ENCODE results near the gene COL26A1. TPM values are rescaled to one million over a fixed set of nuclear protein-coding genes. Genes with fewer than 3 reads are reported as not detected.

Gene COL26A1
- total and polyA plus RNA-seq, 2 of the 4 experiments (the other 2 are of a cell fraction): not detected

GRCh38 chr7:101522021-101522420 lies 159.3 kb downstream of the COL26A1 start:
- no peak overlapping the region for H2AK9ac ChIP-seq (replicated peaks; ENCODE audit: low read depth, low read length, poor library complexity)
- no peaks in the 10 kb centered on the region for H4K20me1 ChIP-seq (ENCODE audit: insufficient read depth, low read length)
- H2BK120ac ChIP-seq (ENCODE audit: low read depth, low read length): no peak overlapping the region
- H3K79me1 ChIP-seq (ENCODE audit: low read depth in 1 of 2, low read length in 2 of 2): no peaks in the 10 kb centered on the region
- no peak overlapping the region for H3K56ac ChIP-seq (ENCODE audit: extremely low read depth, insufficient read depth, low read length)
- no peak overlapping the region for H4K8ac ChIP-seq (ENCODE audit: low read depth in 2 of 2, low read length in 2 of 2)
- H3K9me1 ChIP-seq (ENCODE audit: insufficient read depth, low read length): peaks cover 18% of the 10 kb centered on the region
- POLR2A ChIA-PET (ENCODE audit: unreplicated experiment): no interaction called here
- no TSS peak for BruUV-seq (replicated peaks)
- no peak overlapping the region for H4K5ac ChIP-seq (ENCODE audit: low read depth, low read length)
- no peak for TF ChIP-seq MAZ (IDR thresholded peaks at IDR 0.05; ENCODE audit: borderline replicate concordance, low read depth, low read length)
- TF ChIP-seq MAFK (IDR thresholded peaks at IDR 0.05; ENCODE audit: low read depth, low read length): no peak
- no peak for TF ChIP-seq FOS (IDR thresholded peaks at IDR 0.05; ENCODE audit: low read depth, low read length)
- TF ChIP-seq CEBPB (IDR thresholded peaks at IDR 0.05; ENCODE audit: low read depth, low read length): no peak
- no peak for TF ChIP-seq POLR2A (IDR thresholded peaks at IDR 0.05; ENCODE audit: low read depth, low read length)
- no peak for TF ChIP-seq RAD21 (IDR thresholded peaks at IDR 0.05; ENCODE audit: low read length)
- TF ChIP-seq USF2 (IDR thresholded peaks at IDR 0.05; ENCODE audit: low read depth, low read length): no peak
- no peak for TF ChIP-seq MXI1 (IDR thresholded peaks at IDR 0.05; ENCODE audit: borderline replicate concordance, low read depth, low read length)
- no peak for TF ChIP-seq RFX5 (IDR thresholded peaks at IDR 0.05; ENCODE audit: low read depth, low read length)
- TF ChIP-seq CTCF (conservative IDR thresholded peaks at IDR 0.05; ENCODE audit: low read depth, low read length): no peak
- no peak for TF ChIP-seq NFE2L2 (IDR thresholded peaks at IDR 0.05; ENCODE audit: low read depth, low read length)
- no peak overlapping the region for H2AK5ac ChIP-seq (ENCODE audit: low read depth, low read length)
- H3K18ac ChIP-seq (ENCODE audit: low read depth, low read length): no peak overlapping the region
- no peak overlapping the region for H2BK20ac ChIP-seq (ENCODE audit: low read depth, low read length)
- no peak for DNase-seq
- H3K4me1 ChIP-seq (ENCODE audit: control insufficient read depth, insufficient read depth, low read length): peaks cover 18% of the 10 kb centered on the region
- H2AFZ ChIP-seq (replicated peaks; ENCODE audit: low read length, poor library complexity): no peak overlapping the region
- H3K9me3 ChIP-seq (ENCODE audit: control insufficient read depth, insufficient read depth, low read length): peaks cover 7% of the 10 kb centered on the region
- no peak overlapping the region for H3K23ac ChIP-seq (ENCODE audit: low read depth, low read length)
- no peak overlapping the region for H3K14ac ChIP-seq (replicated peaks; ENCODE audit: low read depth, low read length)
- no peak overlapping the region for H3K4me3 ChIP-seq (ENCODE audit: insufficient read depth, low read depth, low read length)
- no peaks in the 10 kb centered on the region for H3K36me3 ChIP-seq (ENCODE audit: control insufficient read depth, insufficient read depth, low read length)
- no peak overlapping the region for H4K91ac ChIP-seq (ENCODE audit: insufficient read depth, low read depth, low read length)
- intact Hi-C loops (cut with micrococcal nuclease): no loop called here
- 82% methylated on average over 2 of the region's 5 CpGs; no CpG with 5 or more reads in 1 of the 2 experiments for WGBS, 2 experiments (ENCODE audit: extremely low coverage in 2 of 2, insufficient read length in 1 of 2)
- CTCF ChIA-PET: no interaction called here
- H3K4ac ChIP-seq (ENCODE audit: low read depth, low read length): no peak overlapping the region
- no peak overlapping the region for H2BK5ac ChIP-seq (ENCODE audit: low read depth, low read length, poor library complexity, severe bottlenecking)
- H3K4me2 ChIP-seq (ENCODE audit: low read depth, low read length): no peak overlapping the region
- no peaks in the 10 kb centered on the region for H3K27me3 ChIP-seq (ENCODE audit: control insufficient read depth, insufficient read depth, low read length)
- no peak for ATAC-seq (ENCODE audit: low read depth)
- dilution Hi-C loops (cut with HindIII; ENCODE audit: low sequenced_read_pairs, unreplicated experiment): no loop called here
- H3K9ac ChIP-seq (ENCODE audit: low read depth, low read length): no peak overlapping the region
- in situ Hi-C loops (cut with MboI; ENCODE audit: low sequenced_read_pairs): no loop called here
- H2BK15ac ChIP-seq (ENCODE audit: low read depth, low read length): no peak overlapping the region
- no peak overlapping the region for H3K27ac ChIP-seq (ENCODE audit: insufficient read depth, low read length)
